Kidney (tissue), 14 donors: ENCODE results near the gene TACC2. TPM values are rescaled to one million over a fixed set of nuclear protein-coding genes. Genes with fewer than 3 reads are reported as not detected.

Experiments used
- DNase-seq, 5 donors: peaks; one replicate each; pipeline ENCODE4 v3.0.0-alpha.2; 2013 to 2020
- FAIRE-seq: peaks from 2 replicates; lab custom pipeline; 2012; peaks lifted over from hg19 to GRCh38; lab: Jason Lieb, UNC
- H3K27ac ChIP-seq, 2 donors: one replicate each; pipeline ENCODE4 v1.7.0; 2013; ENCODE audit warnings: low read depth in 2 of 2, low read length in 2 of 2, inconsistent platforms in 1 of 2
- H3K27me3 ChIP-seq: one replicate; pipeline ENCODE4 v1.7.1; 2013; ENCODE audit warnings: low read length, inconsistent platforms; ENCODE audit not compliant: control insufficient read depth, insufficient read depth
- H3K36me3 ChIP-seq, 3 donors: one replicate each; pipeline versions ENCODE4 v1.7.0 to v1.7.1; 2013; ENCODE audit warnings: low read length in 3 of 3, control low read depth in 1 of 3, inconsistent platforms in 1 of 3; ENCODE audit not compliant: insufficient read depth in 3 of 3, control insufficient read depth in 2 of 3
- H3K4me1 ChIP-seq, 3 donors: one replicate each; pipeline versions ENCODE4 v1.7.0 to v1.7.1; 2013; ENCODE audit warnings: low read length in 3 of 3, inconsistent platforms in 1 of 3, low read depth in 1 of 3; ENCODE audit not compliant: control insufficient read depth in 2 of 3, insufficient read depth in 2 of 3
- H3K4me3 ChIP-seq, 3 donors: one replicate each; pipeline versions ENCODE4 v1.7.0 to v1.8.1; 2013; ENCODE audit warnings: low read length in 3 of 3, control low read depth in 1 of 3, inconsistent platforms in 1 of 3
- H3K9ac ChIP-seq, 3 donors: one replicate each; pipeline versions ENCODE4 v1.7.0 to v1.7.1; 2013; ENCODE audit warnings: low read length in 3 of 3, control low read depth in 1 of 3, inconsistent platforms in 1 of 3
- H3K9me3 ChIP-seq, 3 donors: one replicate each; pipeline versions ENCODE4 v1.7.0 to v1.7.1; 2013; ENCODE audit warnings: low read length in 3 of 3, control low read depth in 1 of 3, inconsistent platforms in 1 of 3; ENCODE audit not compliant: control insufficient read depth in 2 of 3, insufficient read depth in 1 of 3
- intact Hi-C: fragments of 100-400 bp; cut with DNase I; formaldehyde crosslinking; loops from one replicate; pipeline ENCODE4 v1.11.1; 2022
- polyA plus RNA-seq: library from polyadenylated mRNA; stranded (reverse); fragments of 350-450 nt; fragmentation: Illumina TruSeq; extraction: RNeasy Lipid Tissue Mini Kit (QIAGEN cat#74804); gene quantifications from one replicate; pipeline ENCODE4 v1.2.3, GENCODE V29; 2014; ENCODE audit warnings: low read depth, low replicate concordance; ENCODE audit not compliant: insufficient read depth
- total RNA-seq: library from RNA; stranded (reverse); fragmentation: NEBNext Ultra II Directional; extraction: Animal tissue kit (Norgen Biotek cat#: 25700); gene quantifications from one replicate; pipeline ENCODE4 v1.2.1, GENCODE V29; 2021
- TF ChIP-seq, protein P1 (sequence below): IDR thresholded peaks from 3 replicates; pipeline ENCODE4 v1.5.1; 2012; ENCODE audit warnings: mild to moderate bottlenecking, moderate library complexity, borderline replicate concordance; ENCODE audit not compliant: insufficient read depth; ENCODE audit errors: extremely low read depth
- donor health status: control.
- donor health status: control.
- donor health status: control.
- donor health status: control.
- donor health status: control.
- donor health status: DM: yes; HTN: yes; CAD: no.
- donor health status: Normal renal cell carcinoma (clear cell type).

TACC2 gene
- total and polyA plus RNA-seq, 2 donors from 2014 or later = 36.4 to 81.0 TPM

DNA sequence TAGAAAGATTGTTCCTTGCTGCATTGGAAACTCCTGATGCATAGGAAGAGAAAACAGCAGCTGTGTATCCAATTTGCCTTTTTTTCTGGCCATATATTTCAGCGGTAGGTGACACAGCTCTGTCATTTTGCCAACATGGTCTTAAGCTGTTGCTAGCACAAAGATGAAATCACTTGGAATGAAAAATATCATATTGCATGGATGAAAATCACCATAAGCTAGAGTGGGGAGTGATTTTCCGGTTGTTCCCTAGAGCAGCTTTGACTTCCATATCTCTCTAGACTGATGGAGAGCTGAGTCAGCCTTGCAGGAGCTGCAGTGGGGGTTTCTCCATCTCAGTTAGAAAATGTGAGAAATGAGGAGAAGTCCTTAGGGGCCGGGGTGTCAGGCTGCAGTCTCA lies 243.8 kb downstream of the TACC2 start:
- DNase-seq = peak in 2 of 5 donors; percentile 38 to 73
- peaks cover 2 to 24% (median 21%) of the 10 kb centered on the region in 3 donors for H3K36me3 ChIP-seq
- TF ChIP-seq, protein P1, sequence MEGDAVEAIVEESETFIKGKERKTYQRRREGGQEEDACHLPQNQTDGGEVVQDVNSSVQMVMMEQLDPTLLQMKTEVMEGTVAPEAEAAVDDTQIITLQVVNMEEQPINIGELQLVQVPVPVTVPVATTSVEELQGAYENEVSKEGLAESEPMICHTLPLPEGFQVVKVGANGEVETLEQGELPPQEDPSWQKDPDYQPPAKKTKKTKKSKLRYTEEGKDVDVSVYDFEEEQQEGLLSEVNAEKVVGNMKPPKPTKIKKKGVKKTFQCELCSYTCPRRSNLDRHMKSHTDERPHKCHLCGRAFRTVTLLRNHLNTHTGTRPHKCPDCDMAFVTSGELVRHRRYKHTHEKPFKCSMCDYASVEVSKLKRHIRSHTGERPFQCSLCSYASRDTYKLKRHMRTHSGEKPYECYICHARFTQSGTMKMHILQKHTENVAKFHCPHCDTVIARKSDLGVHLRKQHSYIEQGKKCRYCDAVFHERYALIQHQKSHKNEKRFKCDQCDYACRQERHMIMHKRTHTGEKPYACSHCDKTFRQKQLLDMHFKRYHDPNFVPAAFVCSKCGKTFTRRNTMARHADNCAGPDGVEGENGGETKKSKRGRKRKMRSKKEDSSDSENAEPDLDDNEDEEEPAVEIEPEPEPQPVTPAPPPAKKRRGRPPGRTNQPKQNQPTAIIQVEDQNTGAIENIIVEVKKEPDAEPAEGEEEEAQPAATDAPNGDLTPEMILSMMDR = no peak

DNA sequence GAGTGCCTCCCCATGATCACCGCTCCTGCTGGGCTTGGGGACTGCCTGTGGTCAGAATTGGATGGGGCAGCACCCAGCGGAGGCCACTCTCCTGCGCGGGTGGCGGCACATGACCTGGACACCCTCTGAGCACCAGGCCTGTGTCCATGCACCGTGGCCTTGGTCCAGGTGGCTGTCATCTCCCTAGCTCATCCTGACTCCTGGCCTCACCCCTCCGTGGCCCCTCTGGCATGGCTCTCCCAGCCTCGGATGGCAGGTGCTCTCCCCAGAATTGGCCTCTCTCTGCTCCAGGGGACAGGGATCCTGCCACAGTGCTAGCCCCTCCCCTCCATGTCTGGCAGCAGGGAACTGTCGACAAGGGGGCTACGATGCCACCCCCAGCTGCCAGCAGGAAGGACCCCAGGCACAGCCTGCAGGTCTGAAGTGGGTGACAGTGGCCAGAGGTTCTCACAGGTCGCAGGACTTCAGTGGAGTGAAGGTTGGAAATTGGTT lies 244.9 kb downstream of the TACC2 start:
- peak in 4 of 5 donors; percentile 33 to 62 (median 50) for DNase-seq
- Histone ChIP-seq H3K4me1 (no peaks in the 10 kb centered on the region), H3K36me3 (peaks cover 2 to 15% (median 14%) of the 10 kb centered on the region in 3 donors), H3K9me3 (no peaks in the 10 kb centered on the region), H3K4me3 (no peak overlapping the region), H3K27me3 (no peaks in the 10 kb centered on the region), H3K27ac (no peak overlapping the region), H3K9ac (no peak overlapping the region)
- intact Hi-C loops = no loop called here
- FAIRE-seq = no peak
- TF ChIP-seq, protein P1 = no peak

More for the DNA sequence above, 243.8 kb downstream of the TACC2 start:
- no peak for FAIRE-seq
- intact Hi-C loops = no loop called here
- H3K27ac ChIP-seq = no peak overlapping the region
- H3K9ac ChIP-seq = no peak overlapping the region
- no peaks in the 10 kb centered on the region for H3K9me3 ChIP-seq
- no peaks in the 10 kb centered on the region for H3K4me1 ChIP-seq
- H3K4me3 ChIP-seq = no peak overlapping the region
- H3K27me3 ChIP-seq = no peaks in the 10 kb centered on the region

DNA sequence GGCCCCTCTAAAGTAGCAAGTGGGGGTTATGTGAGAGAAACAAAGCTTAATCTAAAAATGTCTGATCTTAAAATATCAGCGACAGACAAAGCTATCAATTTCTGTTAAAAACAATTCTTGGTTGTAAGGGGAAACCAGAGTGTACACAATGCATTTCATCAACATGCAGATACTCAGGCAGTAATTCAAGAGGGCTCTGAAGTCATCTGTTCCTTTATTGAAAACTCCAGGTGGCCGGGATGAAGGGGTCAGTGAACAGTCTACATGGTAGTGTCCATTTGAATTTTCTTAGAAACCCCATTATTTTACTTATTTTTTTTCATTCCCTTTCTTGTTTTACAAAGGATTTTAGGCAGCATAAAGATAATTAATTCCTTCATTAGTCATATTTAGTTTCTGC lies 245.5 kb downstream of the TACC2 start:
- H3K9me3 ChIP-seq = no peaks in the 10 kb centered on the region
- intact Hi-C loops = no loop called here
- H3K27ac ChIP-seq = no peak overlapping the region
- FAIRE-seq (no peak), DNase-seq (peak in 2 of 5 donors; percentile 72 to 77)
- TF ChIP-seq, protein P1 = no peak
- H3K9ac ChIP-seq = no peak overlapping the region
- H3K4me1 ChIP-seq = no peaks in the 10 kb centered on the region
- no peak overlapping the region for H3K4me3 ChIP-seq
- no peaks in the 10 kb centered on the region for H3K27me3 ChIP-seq
- H3K36me3 ChIP-seq = peaks cover 2 to 15% (median 12%) of the 10 kb centered on the region in 3 donors
